Progenitor cell of endocrine pancreas (in vitro differentiated cells): ENCODE results near the gene ATOH8. TPM values are rescaled to one million over a fixed set of nuclear protein-coding genes. Genes with fewer than 3 reads are reported as not detected.

Experiments used
- DNase-seq: peaks from one replicate; pipeline ENCODE4 v3.0.0; 2021; ENCODE audit warnings: low spot score; ENCODE audit not compliant: unreplicated experiment
- H3K27ac Mint-ChIP-seq: 2 replicates; pipeline ENCODE4 v1.8.0; 2021; ENCODE audit warnings: mild to moderate bottlenecking, moderate library complexity, mixed read lengths
- H3K27me3 Mint-ChIP-seq: 2 replicates; pipeline ENCODE4 v1.8.0; 2021; ENCODE audit warnings: mixed read lengths
- H3K36me3 Mint-ChIP-seq: 2 replicates; pipeline ENCODE4 v1.8.0; 2022; ENCODE audit warnings: mixed read lengths; ENCODE audit not compliant: insufficient read depth
- H3K4me1 Mint-ChIP-seq: 2 replicates; pipeline ENCODE4 v1.8.0; 2021; ENCODE audit warnings: low read depth, mixed read lengths
- H3K4me3 Mint-ChIP-seq: 2 replicates; pipeline ENCODE4 v1.8.0; 2021; ENCODE audit warnings: low read depth, mild to moderate bottlenecking, moderate library complexity, mixed read lengths
- H3K9me3 Mint-ChIP-seq: 2 replicates; pipeline ENCODE4 v1.8.0; 2021; ENCODE audit warnings: low read depth, mixed read lengths
- total RNA-seq: library from RNA; stranded (reverse); gene quantifications from 2 replicates; pipeline ENCODE4 v1.2.1, GENCODE V29; 2021
- TF ChIP-seq, protein P1 (sequence below): fragments of 200-600 bp; sonication (generic); IDR thresholded peaks from one replicate; pipeline ENCODE4 v1.5.0; 2021; ENCODE audit warnings: antibody characterized with exemption, mild to moderate bottlenecking; ENCODE audit not compliant: unreplicated experiment

The ATOH8 gene
- total RNA-seq, 1 donor from 2014 or later, result 1.3 TPM

DNA sequence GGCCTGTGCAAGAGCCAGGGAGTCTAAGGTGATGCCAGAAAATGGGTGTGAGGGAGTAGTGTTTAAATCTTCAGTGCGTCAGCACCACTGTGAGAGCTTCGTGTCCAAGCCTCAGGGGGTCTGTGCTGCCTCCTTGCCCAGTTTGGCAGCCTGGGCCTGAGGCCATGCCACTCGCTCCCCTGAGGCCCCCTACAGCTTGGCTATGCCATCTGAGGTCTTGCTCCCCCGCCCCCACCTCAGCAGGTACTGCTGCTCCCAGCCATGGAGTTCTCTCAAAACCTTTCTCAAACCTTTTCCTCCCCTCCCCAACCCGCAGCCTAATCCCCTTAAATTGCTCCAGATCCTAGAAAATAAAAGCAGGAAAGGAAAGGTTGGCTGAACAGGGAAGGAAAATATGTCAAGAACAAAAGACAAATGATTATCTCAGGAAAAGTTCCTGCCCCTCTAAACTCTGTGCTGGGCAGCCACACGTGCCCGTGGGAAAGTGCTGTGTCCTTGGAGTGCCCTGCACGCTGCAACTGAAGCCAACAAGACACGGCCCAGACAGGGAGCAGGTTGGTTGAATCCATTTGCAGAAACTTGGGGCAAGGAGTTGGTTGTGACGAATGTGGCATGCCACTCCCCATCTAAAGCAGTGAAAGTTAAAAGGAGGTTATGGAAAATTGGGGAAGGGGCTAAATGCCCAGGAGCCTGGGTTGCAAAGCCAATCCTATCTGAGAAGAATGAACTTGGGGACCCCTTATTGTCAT, 61.2 kb downstream of the ATOH8 start:
- TF ChIP-seq, protein P1, sequence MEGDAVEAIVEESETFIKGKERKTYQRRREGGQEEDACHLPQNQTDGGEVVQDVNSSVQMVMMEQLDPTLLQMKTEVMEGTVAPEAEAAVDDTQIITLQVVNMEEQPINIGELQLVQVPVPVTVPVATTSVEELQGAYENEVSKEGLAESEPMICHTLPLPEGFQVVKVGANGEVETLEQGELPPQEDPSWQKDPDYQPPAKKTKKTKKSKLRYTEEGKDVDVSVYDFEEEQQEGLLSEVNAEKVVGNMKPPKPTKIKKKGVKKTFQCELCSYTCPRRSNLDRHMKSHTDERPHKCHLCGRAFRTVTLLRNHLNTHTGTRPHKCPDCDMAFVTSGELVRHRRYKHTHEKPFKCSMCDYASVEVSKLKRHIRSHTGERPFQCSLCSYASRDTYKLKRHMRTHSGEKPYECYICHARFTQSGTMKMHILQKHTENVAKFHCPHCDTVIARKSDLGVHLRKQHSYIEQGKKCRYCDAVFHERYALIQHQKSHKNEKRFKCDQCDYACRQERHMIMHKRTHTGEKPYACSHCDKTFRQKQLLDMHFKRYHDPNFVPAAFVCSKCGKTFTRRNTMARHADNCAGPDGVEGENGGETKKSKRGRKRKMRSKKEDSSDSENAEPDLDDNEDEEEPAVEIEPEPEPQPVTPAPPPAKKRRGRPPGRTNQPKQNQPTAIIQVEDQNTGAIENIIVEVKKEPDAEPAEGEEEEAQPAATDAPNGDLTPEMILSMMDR, result no peak

DNA sequence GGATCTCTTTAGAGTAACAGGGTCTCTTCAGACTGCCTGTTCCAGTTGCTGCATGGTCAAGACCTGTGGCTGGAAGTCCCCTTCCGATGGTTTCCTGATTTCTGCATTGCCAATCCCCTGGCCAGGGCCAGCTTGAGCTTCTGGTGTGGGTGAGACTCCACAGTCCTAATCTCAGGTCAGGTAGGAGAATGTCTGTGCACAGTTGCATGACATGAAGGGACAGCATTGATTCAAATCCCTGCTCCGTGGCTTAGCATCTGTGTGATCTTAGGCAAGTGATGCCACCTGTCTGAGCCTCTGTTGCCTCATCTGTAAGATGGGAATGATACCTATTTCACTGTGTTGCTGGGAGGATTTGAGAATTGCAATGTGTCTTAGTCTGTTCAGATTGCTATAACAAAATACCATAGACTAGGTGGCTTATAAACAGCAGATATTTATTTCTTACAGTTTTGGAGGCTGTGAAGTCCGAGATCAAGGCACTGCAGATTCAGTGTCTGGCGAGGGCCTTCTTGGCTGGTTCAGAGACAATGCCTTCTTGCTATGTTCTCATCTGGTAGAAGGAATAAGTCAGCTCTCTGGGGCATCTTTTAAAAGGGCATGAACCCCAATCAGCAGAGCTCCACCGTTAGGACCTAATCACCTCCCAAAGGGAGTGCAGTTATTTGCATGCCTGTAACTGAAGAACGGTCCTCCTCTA, 66.2 kb downstream of the ATOH8 start:
- H3K4me1 Mint-ChIP-seq, result no peaks in the 10 kb centered on the region
- H3K4me3 Mint-ChIP-seq, result no peak overlapping the region
- H3K36me3 Mint-ChIP-seq, result no peaks in the 10 kb centered on the region
- no peak for DNase-seq
- H3K9me3 Mint-ChIP-seq, result no peaks in the 10 kb centered on the region
- H3K27ac Mint-ChIP-seq, result no peak overlapping the region
- TF ChIP-seq, protein P1, result no peak
- H3K27me3 Mint-ChIP-seq, result peaks cover 20% of the 10 kb centered on the region

More for the DNA sequence above, 61.2 kb downstream of the ATOH8 start:
- Mint-ChIP-seq H3K4me1 (peaks cover 3% of the 10 kb centered on the region), H3K27ac (no peak overlapping the region), H3K9me3 (no peaks in the 10 kb centered on the region), H3K4me3 (no peak overlapping the region), H3K27me3 (peaks cover 19% of the 10 kb centered on the region), H3K36me3 (no peaks in the 10 kb centered on the region)
- no peak for DNase-seq

DNA sequence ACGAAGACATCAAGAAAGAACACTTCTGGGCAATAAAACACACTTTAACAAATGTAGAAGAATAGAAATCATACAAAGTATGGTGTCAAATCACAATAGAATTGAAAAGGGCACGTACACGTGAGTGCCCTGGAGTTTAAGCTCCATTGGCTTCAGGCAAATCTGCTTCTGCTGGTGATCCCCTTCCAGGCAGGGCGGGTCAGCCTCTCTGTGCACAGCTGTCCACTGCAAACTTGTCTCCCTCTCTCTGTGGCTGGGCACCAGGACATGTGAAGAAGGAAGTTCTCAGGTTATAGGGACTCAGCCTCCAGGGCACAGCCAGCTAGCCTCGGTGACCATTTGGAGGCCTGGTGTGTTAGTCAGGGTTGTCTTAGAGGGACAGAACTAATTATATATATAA, 69.0 kb downstream of the ATOH8 start:
- Mint-ChIP-seq H3K27me3 (peaks cover 19% of the 10 kb centered on the region), H3K4me1 (no peaks in the 10 kb centered on the region), H3K36me3 (no peaks in the 10 kb centered on the region), H3K9me3 (no peaks in the 10 kb centered on the region), H3K27ac (no peak overlapping the region), H3K4me3 (no peak overlapping the region)
- TF ChIP-seq, protein P1, result no peak
- no peak for DNase-seq

DNA sequence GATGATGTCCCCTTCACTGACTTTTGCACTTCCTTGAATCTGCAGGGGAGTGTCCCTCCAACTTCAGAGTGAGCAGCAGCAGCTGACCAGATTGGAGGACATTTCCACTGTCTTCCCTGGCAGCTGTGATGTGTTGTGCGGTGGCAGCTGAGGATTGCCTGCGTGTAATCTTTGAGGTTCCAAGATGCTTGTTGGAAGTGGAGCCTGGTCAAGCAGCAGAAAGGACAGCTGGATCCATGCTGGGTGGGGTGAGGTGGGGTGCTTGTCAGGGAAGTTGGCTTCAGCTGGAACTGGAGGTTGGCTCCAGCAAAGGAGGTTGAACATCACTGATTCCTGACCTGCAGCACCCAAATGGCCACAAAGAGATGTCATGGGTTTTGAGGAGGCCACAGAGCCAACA, 70.2 kb downstream of the ATOH8 start:
- no peak overlapping the region for H3K27ac Mint-ChIP-seq
- no peaks in the 10 kb centered on the region for H3K36me3 Mint-ChIP-seq
- H3K9me3 Mint-ChIP-seq, result no peaks in the 10 kb centered on the region
- peaks cover 12% of the 10 kb centered on the region for H3K27me3 Mint-ChIP-seq
- H3K4me3 Mint-ChIP-seq, result no peak overlapping the region
- TF ChIP-seq, protein P1, result no peak
- no peak for DNase-seq
- no peaks in the 10 kb centered on the region for H3K4me1 Mint-ChIP-seq

DNA sequence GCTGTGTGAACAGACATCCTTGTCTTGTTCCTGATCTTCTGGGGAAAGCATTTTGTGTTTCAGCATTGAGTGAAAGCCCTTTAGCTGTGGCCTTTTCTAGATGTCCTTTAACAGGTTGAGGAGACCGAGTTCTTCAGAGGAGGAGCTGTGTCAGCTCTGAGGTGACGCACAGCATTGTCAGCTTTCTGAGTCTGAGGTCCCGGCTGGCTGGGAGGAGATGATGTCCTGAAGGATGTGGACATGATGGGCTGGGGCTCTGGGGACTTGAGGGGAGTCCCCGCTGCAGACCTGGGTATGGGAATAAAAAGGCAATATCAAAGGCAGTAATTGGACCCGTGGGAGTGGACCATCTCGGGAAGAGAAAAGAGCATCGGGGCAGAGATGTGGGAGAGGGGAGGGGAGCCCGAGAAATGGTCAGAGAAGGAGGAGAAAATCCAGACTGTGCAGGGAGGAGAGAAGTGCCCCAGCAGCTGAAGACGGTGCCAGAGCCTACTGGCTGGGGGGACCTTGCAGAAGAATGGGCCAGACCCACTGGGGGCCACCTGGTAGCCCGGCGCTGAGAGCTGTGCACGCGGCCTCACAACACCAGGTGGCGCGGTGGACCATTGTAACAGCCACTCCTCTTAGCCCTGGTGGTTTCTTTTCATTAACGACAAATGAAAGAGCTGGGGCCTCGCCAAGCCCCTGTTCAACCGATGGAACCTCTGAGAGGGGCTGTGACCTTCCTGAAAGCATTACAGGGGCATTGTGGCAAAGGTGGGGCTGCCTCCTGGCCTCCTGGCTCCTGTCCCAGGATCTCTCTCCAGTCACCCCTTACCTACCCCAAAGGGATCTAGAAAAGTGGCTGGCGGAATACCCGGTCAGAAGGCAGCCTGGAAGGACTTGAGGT, 73.4 kb downstream of the ATOH8 start:
- TF ChIP-seq, protein P1, result peak; percentile 93
- H3K9me3 Mint-ChIP-seq, result no peaks in the 10 kb centered on the region

More for the DNA sequence above, 73.4 kb downstream of the ATOH8 start:
- Mint-ChIP-seq H3K27ac (no peak overlapping the region), H3K4me3 (no peak overlapping the region), H3K27me3 (peaks cover 6% of the 10 kb centered on the region), H3K4me1 (no peaks in the 10 kb centered on the region), H3K36me3 (no peaks in the 10 kb centered on the region)
- DNase-seq, result peak; percentile 69
